NCI-H2227 (cell line): Measurements from ENCODE around the gene AP2B1.
"Not testable (repeated sequence)": the region's sequence is repeated elsewhere in the genome, so short reads cannot be mapped to it uniquely, and the experiment has no call there.

ENCODE experiments used
- DNase-seq: peaks from one replicate; lab custom pipeline; 2025; ENCODE audit not compliant: unreplicated experiment; lab: John Stamatoyannopoulos, UW

The AP2B1 gene

DNA sequence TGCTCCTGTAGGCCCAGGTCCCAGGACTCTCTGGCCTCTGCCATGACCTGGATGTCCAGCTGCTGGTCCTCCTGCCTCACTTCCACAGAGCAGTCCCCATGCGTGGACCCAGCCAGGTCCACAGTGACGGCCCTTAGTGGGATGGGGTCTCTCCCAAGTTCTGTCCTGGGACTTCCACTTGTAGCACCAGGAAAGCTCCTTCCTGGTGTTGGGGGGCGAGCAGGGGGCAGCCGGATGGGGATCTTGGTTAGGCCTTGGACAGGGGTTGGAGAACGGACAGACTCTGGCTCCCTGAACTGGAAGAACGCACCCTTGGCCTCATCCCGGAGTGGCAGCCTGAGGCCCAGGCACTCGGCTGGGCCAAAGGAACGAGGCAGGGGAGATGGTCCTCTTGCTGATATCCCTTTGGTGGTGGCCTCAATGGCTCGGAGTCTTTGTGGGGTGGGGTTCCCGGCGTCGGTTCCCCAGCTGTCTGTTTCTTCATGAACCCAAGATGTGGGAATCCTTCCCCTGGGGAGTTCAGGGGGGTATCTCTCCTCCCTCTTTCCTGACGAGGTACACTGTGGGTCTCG lies 158.7 kb downstream of the AP2B1 start:
- DNase-seq: no peak

DNA sequence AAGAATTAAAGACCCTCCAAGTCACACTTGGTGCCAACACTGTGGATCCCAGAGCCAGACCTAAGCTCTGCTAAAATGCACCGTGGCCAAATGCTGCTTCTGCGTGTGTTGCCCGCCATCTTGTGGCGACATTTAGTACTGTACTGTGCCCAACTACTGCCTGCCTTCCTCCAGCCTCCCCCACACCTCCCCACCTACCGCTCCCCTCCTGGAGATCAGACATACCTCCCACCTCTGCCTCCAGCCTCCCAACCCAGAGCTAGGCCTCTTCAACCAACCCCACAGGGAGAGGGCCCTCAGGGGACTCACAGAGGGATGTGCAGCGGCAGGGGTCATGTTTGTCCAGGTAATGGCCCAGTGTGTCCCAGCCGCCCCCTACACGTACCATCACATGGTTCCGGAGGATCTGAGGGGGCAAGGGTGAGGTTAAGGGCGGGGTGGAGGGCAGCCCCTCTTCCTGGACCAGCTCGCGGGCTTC lies 160.5 kb downstream of the AP2B1 start:
- peak; percentile 82 for DNase-seq

DNA sequence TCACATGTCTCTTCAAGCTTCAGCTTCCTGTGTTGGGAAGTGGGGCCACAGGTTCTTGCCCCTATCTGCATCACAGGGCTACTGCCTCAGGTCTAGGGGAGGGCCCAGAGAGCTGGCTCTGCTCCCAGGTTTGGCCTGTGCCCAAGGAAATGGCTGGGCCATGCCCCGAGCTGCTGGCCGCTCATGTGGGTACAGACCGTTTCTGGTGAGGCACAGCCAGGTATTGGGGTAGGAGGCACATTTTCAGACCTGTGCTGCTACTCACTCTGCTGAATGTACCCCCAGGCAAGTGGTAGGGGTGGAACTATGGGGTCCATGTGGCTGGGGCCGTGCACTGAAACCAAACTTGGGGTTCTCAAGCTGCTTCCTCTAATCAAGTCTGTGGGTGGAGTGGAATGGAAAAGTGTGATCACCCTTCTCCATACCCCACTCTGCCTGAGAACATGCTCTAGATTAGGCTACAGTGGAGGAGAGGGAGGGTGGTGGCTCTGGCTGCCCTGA lies 161.3 kb downstream of the AP2B1 start:
- DNase-seq: no peak

DNA sequence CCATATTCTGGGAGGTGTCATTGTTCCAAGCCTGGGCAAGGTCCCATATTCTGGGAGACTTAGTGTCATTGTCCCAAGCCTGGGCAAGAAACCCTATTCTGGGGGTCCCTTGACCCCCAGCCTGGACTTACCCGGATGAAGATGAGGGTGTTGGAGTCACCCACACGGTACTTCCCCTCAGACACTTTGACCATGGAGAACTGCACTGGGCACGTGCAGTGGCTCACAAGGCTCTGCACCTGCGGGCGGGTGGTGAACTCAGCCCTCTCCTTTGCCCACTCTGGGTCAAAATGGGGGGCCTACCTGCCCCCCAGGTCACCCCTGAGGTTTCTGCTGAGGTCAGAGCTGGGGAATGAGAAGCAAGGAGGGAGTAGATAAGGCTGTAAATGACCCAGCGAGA lies 161.9 kb downstream of the AP2B1 start:
- no peak for DNase-seq

DNA sequence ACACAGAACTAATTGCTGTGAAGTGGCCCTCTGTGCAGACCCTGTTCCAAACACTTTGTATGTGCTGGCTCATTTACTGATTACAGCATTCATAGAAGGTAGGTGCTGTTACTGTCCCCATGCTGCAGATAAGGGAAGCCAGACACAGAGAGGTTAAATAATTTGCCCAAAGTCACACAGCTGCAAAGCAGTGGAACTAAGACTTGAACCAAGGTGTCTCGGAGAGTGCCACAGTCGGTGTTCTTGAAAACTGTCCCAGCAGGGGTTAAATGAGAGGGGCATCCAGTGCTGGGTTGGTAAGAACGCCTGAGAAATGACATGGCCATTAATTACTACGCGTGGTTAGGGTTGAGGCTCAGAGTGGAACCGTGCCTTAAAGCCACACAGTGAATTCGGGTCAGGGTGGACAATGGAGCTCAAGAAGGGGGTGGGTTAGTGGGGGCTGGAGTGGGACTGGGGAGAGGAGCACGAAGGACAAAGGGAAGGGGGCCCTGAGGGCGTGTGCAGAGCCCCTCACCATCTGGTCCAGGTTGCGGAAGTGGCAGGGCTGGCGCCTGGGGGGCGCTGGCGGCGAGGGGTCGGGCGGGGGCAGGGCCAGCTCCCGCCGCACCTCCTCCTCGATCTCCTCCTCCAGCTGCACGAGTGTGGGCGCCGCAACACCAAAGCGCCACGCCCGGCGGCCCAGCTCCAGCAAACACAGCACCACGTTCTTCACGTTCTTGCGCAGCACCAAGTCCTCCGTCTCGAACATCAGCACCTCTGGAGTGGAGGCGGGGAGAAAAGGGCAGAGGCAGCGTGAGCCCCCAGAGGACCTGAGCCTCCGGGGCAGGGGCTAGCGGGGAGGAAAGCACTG lies 162.7 kb downstream of the AP2B1 start:
- peak; percentile 21 for DNase-seq

DNA sequence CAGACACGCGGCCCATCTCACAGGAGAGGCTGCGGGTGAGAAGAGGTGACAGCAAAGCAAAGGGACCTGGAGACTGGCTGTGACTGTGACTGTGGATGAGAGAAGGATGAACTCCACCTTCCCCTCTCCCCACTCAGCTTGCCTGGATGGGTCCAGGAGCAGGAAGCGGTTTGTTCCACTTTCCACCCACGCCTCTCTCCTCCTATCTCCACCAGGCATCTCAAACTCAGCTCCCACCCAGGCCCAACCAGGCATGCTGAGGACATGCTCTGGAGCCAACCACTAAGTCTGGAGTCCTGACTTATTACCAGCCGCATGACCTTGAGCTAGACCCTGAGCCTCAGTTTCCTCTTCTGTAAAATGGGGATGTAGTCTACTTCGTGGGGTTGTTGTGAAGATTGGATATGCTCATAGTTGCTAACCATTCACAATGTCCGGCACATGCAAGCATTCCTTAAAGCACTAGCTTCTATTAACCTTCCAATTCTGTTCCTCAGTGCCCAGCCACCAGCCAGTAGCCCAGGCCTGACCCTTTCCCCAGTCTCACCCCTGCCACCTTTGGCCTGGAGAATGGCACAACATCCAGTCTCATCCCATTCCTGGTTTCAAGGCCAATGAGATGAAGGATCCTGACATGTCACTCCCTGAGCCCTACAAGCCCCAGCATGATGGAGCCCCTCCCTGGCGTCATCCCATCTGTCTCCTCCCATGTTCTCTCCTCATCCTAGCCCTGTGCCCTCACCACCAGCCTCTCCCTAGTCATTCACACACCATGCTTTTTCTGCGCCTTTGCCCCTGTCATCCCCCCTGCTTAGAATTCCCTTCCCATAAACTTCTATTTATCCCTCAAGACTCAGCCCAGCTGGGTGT lies 163.6 kb downstream of the AP2B1 start:
- DNase-seq: no peak

DNA sequence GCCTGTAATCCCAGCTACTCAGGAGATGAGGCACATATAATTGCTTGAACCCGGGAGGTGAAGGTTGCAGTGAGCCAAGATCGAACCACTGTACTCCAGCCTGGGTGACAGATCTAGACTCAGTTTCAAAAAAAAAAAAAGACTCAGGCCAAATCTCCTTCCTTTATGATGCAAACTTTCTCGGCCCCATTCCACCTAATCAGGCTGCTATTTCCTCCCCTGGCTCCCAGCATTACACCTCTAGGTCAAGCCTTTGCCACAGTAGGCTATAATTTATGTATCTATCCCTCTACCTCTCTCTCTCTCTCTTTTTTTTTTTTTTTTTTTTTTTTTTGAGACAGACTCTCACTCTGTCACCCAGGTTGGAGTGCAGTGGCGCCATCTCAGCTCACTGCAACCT lies 164.4 kb downstream of the AP2B1 start:
- DNase-seq: not testable (repeated sequence)

DNA sequence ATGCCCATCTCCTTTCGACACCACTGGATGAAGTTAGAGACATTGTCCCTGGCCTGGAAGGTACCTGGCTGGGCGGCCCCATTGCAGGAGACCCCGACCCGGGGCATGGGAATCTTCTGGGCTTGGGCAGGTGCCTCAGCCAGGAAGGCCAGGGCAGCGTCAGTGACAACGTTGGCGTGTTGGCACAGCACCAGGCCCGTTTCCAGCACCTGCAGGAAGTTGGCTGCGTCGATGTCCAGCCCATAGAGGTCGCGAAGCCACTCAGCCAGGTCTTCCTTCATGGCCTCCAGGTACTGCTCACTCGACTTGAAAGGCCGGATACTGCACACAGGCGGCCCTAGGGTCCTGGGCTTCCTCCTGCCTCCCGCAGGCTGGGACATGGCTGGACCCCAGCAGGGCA lies 165.3 kb downstream of the AP2B1 start:
- no peak for DNase-seq

DNA sequence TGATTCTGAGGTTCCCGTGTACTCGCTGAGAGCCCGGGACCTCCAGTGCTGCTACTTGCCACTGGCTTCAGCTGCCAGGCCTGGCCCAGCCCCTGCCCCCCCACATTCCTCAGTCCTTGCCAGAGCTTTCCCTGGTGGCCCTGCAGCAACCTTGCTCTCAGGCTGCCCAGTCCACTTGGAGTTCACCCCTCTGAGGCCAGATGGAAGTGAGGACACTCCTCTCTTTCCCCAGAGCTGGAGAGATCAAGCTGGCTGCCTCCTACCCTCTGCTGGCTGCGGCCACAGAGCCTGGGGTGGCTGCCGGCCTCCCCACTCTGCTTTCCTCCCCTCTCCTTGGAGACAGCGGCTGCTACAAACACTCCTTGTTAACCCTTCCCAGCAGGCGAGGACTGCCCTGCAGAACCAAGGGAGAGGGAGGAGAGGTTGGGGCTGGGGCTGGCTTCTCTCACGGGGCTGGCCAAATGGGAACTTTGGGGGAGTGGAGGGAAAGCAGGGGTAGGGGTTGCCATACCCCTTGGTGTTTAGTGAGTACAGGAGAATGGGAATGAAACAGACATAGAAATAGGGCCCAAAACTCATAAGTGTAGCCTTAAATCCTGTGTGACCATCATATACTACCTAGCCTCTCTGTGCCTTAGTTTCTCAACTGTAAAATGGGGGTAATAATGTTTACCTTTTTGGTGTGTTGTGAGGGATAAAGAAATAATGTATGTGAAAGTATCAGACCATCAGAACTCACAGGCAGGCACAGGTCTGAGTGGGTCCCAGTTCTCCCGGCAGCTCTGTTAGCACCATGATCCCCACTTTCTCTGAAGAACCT lies 166.0 kb downstream of the AP2B1 start, which contains the start of gene GAS2L2:
Gene GAS2L2, minus strand, starts transcription at position 295 of the 820 bp plus-strand sequence. CDS start 389 bp downstream, outside the sequence.
- DNase-seq: no peak

DNA sequence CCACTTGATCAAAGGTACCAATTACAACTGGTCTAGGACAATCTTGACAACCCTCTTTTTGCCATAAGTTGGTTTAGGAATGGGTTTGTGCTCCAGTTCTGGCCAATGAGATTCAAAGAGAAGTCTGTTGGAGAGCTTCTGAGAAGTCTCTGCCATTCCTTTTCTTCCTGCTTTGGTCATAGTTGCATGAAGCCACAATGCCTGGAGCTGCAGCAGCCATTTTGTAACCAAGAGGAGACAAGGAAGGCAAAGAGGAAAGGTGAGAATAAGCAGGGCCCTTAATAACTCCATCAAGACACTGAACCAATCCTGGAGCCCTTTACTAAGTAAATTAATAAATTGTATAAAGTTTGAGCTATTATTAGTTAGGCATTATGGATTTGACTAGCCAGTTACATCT lies 170.1 kb downstream of the AP2B1 start:
- DNase-seq: no peak

DNA sequence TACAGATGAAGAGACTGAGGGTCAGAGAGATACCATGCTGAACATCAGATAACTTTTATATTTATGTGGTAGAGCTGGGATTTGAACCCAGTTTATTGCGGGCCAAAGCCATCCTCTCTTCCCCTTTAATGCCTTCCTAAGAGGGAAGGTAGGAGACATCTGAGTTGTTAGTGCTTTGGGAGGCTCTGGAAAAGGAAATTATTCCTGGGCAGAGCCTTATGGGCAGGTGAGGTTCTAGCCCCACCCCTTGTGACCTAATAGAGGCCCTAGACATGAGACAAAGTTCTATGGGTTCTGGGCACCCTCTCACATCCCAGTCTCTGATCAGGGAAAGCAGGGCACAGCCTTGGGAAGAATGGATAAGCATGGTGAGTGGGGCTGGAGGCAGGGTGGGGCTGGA lies 173.5 kb downstream of the AP2B1 start, which contains the start of gene C17orf50:
Gene C17orf50, plus strand, starts transcription at position 301 of the 400 bp plus-strand sequence. Its CDS starts 55 bp downstream, at position 356.
- DNase-seq: no peak

DNA sequence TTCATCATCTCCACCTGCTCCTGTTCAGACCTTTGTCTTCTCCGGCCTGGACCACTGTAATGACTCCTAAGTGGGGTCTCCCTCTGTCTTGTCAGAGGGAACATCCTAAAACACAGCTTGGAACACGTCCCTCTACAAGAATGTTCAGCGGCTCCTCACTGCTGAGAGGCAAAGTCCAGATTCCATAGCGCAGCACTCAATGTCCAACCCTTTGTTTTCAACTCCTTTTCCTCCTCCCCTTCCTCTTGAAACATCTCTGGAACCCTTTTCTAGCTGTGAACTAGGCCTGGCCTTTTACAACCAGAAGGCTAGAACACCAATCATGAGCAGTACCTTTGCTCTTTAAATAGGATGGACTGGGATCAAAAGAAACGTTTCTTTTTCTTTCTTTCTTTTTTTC lies 174.5 kb downstream of the AP2B1 start:
- no peak for DNase-seq

DNA sequence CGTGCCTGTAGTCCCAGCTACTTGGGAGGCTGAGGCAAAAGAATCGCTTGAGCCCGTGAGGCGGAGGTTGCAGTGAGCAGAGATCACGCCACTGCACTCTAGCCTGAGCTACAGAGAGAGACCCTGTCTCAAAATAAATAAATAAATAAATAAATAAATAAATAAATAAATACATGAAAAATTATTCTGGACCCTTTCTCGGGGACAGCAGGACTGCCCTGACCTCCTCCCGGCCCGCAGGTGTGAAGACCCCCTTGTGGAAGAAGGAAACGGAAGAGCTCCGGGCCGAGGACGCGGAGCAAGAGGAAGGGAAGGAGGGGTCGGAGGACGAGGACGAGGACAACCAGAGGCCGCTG lies 176.6 kb downstream of the AP2B1 start:
- DNase-seq: no peak

DNA sequence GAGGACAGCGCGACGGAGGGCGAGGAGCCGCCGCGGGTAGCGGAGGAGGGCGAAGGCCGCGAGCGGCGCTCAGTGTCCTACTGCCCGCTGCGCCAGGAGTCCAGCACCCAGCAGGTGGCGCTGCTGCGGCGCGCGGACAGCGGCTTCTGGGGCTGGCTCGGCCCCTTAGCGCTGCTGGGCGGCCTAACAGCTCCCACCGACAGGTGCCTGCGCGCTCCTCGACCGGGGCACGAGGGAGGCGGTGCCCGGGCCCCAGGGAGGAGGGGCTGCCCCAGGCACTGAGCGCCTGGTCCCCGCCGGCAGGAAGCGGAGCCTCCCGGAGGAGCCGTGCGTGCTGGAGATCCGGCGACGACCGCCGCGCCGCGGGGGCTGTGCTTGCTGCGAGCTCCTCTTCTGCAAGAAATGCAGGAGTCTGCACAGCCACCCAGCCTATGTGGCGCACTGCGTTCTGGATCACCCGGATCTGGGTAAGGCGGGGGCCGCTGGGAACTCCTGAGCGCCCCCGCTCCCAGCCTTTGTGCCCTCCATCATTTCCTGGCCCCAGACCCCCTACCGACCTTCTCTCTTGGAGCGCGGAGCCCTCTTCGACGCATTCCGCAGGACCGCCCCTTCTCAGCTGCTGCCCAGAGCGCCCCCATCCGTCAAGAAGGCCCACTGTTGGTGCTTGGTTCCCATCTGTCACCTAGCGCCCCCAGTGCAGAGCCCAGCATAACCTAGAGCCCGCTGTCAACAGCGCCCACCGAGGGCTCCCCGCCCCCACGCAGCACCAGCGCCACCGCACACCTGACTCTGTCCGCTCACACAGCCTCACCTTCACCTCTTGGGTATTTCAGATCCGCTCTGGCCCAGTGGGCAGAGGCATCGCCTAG lies 177.2 kb downstream of the AP2B1 start:
- DNase-seq: peak; percentile 92

DNA sequence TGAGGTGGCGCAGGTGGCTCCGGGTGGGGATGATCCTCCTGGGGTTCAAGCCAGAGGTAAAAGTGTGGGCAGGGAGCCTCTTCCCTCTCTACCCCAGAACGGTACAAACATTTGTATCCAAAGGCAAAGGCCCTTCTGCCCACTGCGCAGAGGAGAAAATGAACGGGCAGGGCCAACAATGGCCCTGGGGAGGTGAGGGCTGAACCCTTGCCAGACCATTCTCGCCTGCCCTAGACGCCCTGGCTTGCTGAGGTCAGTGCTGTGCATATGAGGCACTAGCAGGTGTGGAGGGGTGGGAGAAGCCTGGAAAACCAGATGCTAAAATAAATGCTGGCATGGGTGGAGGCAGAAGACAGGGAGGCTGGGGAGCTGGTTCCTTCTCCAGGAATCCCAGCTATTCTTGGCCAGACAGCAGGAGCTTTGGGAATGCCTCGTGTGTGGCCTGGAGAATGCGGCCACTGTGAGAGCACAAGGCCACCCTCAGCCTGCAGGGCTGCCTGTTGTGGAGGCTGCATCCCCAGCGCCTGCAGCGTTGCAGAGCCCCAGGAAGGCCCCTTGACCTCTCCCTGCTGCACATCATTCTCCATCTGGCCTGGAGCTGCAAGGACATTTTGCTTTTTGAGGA lies 178.1 kb downstream of the AP2B1 start:
- DNase-seq: no peak

DNA sequence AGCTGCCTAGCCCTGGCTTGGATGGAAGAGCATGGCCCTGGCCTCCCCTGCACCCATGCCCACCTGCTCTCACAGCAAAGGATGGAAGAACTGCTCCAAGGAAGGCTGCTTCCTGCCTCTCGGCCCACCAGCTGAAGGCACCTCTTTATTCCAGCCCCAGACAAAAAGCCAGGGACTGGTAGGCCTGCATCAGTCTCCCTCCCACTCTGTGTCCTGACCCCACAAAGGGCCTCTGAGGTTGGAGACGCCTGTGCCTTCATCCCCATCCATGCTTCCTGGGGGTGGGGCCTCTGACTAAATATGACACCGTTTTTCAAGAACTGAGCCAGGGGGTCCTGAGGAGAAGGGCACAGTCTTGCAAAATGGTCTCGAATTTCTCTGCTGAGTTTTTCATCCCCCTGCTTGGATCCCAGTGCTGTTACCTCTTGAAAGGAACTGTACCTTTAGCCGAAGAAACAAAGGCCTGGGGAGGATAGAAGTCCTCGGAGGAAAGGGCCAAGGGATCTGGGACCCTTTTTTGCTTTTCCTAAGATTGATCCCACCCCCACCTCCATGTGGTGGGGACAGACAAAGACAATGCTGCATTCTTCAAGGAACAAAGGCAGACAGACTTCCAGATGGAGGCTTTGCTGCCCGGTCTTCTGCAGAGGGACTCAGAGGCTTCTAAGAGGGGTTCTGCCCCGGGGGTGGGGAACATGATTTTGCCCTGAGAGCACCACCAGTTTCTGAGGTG lies 178.8 kb downstream of the AP2B1 start:
- DNase-seq: no peak

DNA sequence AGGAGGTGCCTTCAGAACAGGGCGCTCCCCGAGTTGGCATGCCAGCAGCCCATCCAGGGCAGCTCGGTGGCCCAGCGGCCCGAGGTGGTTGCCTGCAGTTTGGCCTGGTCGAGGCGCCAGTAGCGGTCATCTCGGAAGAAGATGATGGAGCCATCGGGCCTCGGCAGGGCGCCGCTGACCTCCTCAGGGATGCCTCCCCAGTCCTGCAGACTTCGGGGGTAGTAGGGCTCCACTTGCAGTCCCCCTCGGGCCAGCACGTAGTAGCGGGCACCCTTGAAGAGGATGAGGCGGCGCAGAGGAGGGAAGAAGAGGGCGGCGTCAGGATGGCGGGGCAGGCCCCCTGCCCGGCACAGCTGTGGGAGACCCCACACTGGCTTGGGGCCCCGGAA lies 179.4 kb downstream of the AP2B1 start:
- DNase-seq: no peak

DNA sequence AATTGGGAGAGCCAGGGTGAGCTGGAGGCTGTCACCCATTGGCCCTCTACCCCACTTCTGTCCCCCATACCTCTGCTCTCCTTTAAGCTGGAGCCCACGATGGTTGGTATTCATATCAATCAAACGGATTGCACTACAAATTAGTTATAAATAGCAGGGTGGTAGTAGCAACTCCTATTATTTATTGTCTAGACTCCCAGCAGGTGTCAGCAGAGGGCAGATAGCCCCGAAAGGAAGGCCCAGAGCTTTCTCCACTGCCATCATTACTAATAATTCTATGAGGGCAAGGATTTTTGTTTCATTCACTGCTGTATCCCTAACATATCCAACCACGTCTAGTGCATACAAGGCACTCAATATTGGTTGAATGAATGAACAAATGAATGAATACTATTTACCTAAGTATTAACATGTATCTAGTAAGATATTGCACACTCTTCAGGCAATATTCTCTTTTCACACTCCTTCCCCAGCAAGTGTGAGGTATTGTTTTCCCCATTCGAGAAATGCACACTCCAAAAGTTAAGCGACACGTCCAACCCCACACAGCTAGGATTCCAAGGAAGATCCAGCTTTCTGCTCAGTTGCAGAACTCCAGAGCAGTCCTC lies 179.9 kb downstream of the AP2B1 start:
- peak; percentile 14 for DNase-seq
